ENCODE measurements around the gene CCDC174.

- no peak for TF ChIP-seq CTCF (IDR thresholded peaks at IDR 0.05)
- TF ChIP-seq NR3C1 (IDR thresholded peaks at IDR 0.05): no peak
- no peak for TF ChIP-seq POLR2A (IDR thresholded peaks at IDR 0.05; ENCODE audit: low read length)
- TF ChIP-seq PBX3 (IDR thresholded peaks at IDR 0.05): no peak
Measured at GRCh38 chr3:14706096-14706495, 54.5 kb downstream of the CCDC174 start.

Data from A549 (cell line).